Brain microvascular endothelial cell (primary cell): ENCODE measurements around the gene LAMA3.

ENCODE experiments used
- DNase-seq: peaks from one replicate; pipeline ENCODE4 v3.0.0-alpha.2; 2020
- H3K27ac ChIP-seq: fragments of 250-450 bp; sonication (Bioruptor Pico); 2 replicates; pipeline ENCODE4 v1.5.1; 2020; ENCODE audit warnings: mild to moderate bottlenecking, moderate library complexity
- H3K27me3 ChIP-seq: fragments of 250-450 bp; sonication (Bioruptor Pico); replicated peaks from 2 replicates; pipeline ENCODE4 v1.5.1; 2020; ENCODE audit warnings: mild to moderate bottlenecking
- H3K36me3 ChIP-seq: fragments of 250-450 bp; sonication (Bioruptor Pico); replicated peaks from 2 replicates; pipeline ENCODE4 v1.5.1; 2020; ENCODE audit warnings: mild to moderate bottlenecking
- H3K4me3 ChIP-seq: 2 replicates; pipeline ENCODE4 v1.5.1; 2011; ENCODE audit warnings: low read depth, mild to moderate bottlenecking, control low read depth, low read length, moderate library complexity
- in situ Hi-C: cut with HindIII; loops from 2 replicates; pipeline ENCODE4 v1.10.0; 2017; ENCODE audit warnings: low sequenced_read_pairs, low pct_ligation_motif_present
- TF ChIP-seq, protein P1 (sequence below): IDR thresholded peaks from 2 replicates; pipeline ENCODE4 v1.5.1; 2011; ENCODE audit warnings: low read depth, mild to moderate bottlenecking, moderate library complexity, low read length, control low read depth, inconsistent platforms; ENCODE audit errors: missing control alignments

The LAMA3 gene

DNA sequence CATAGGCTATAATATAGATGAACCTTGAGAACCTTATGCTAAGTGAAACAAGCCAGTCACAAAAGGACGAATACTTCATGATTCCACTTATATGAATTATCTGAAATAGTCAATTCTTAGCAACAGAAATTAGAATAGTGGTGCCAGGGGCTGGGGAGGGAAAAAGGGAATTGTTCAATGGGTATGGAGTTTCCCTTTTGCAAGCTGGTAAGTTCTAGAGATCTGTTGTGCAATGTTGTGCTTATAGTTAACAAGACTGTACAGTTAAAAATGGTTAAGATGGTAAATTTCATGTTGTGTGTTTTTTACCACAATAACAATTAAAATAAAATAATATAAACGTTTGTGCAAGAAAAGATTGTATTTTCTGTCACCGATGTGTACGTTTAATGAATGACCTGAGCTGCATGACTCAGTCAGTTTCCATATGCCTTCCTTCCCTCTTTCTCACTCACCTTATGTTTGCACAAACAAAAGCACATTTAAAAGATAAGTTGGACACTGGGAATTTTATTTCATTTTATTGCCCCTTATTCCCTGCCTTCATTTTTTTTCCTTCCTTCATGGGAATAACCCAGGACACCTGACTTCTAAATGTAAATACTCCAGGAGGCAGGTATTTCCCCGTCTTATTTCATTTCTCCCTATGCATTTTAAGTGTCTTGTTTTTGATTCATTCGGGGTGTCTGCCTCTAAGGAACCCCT is 181.6 kb downstream of the LAMA3 start:
- TF ChIP-seq, protein P1, sequence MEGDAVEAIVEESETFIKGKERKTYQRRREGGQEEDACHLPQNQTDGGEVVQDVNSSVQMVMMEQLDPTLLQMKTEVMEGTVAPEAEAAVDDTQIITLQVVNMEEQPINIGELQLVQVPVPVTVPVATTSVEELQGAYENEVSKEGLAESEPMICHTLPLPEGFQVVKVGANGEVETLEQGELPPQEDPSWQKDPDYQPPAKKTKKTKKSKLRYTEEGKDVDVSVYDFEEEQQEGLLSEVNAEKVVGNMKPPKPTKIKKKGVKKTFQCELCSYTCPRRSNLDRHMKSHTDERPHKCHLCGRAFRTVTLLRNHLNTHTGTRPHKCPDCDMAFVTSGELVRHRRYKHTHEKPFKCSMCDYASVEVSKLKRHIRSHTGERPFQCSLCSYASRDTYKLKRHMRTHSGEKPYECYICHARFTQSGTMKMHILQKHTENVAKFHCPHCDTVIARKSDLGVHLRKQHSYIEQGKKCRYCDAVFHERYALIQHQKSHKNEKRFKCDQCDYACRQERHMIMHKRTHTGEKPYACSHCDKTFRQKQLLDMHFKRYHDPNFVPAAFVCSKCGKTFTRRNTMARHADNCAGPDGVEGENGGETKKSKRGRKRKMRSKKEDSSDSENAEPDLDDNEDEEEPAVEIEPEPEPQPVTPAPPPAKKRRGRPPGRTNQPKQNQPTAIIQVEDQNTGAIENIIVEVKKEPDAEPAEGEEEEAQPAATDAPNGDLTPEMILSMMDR: no peak
- H3K36me3 ChIP-seq: no peaks in the 10 kb centered on the region
- in situ Hi-C loops: no loop called here
- DNase-seq: no peak
- no peak overlapping the region for H3K4me3 ChIP-seq
- H3K27ac ChIP-seq: no peak overlapping the region
- no peaks in the 10 kb centered on the region for H3K27me3 ChIP-seq

DNA sequence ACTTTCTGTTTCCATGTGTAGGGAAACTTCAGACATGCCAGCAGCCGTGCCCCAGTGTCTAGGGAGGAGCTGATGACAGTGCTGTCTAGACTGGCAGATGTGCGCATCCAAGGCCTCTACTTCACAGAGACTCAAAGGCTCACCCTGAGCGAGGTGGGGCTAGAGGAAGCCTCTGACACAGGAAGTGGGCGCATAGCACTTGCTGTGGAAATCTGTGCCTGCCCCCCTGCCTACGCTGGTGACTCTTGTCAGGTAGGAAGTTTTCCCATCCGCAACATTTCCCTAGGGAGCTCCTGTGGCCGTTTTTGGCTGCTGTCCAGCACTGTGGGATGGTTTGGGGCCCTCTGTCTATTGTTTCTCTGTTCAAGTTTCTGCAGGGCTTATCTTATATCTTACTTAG is 182.2 kb downstream of the LAMA3 start:
- DNase-seq: peak; percentile 37
- TF ChIP-seq, protein P1: no peak
- Histone ChIP-seq H3K27me3 (no peaks in the 10 kb centered on the region), H3K27ac (no peak overlapping the region), H3K4me3 (no peak overlapping the region), H3K36me3 (no peaks in the 10 kb centered on the region)
- in situ Hi-C loops: no loop called here

DNA sequence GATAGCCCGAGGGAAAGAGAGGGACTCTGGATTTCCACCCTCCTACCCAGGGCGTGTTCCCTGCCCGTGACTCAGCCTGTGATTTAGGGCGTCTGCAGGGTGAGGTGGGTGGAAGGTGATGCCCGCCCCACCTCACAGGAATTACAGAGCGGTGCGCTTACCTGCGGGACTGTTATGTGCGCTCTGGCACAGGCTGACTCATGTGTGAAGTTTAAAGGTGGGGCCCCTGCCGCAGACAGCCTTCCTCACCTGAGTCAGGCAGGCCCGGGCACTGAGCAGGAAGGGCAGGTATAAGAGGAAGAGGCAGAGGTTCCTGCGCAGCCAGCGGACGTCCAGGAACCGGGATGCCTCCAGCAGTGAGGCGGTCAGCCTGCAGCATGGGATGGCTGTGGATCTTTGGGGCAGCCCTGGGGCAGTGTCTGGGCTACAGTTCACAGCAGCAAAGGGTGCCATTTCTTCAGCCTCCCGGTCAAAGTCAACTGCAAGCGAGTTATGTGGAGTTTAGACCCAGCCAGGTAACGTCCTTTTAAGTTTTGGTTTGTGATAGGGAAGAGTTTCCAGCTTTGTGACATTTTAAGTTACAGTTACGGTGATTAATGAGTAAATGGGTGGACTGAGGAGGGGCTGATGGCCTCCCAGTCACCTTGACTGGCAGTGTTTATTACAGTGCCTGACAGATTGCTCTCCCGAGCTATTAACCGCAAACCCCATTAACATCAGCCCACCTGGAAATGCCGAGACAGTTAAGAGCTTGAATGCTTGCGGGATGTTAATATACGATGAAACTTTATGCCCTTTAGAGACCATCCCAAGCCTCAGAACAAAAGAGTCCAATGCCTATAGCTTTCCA is 183.7 kb downstream of the LAMA3 start:
- TF ChIP-seq, protein P1: no peak
- in situ Hi-C loops: no loop called here
- no peak for DNase-seq
- no peak overlapping the region for H3K4me3 ChIP-seq
- no peak overlapping the region for H3K27ac ChIP-seq
- no peaks in the 10 kb centered on the region for H3K27me3 ChIP-seq
- no peaks in the 10 kb centered on the region for H3K36me3 ChIP-seq

DNA sequence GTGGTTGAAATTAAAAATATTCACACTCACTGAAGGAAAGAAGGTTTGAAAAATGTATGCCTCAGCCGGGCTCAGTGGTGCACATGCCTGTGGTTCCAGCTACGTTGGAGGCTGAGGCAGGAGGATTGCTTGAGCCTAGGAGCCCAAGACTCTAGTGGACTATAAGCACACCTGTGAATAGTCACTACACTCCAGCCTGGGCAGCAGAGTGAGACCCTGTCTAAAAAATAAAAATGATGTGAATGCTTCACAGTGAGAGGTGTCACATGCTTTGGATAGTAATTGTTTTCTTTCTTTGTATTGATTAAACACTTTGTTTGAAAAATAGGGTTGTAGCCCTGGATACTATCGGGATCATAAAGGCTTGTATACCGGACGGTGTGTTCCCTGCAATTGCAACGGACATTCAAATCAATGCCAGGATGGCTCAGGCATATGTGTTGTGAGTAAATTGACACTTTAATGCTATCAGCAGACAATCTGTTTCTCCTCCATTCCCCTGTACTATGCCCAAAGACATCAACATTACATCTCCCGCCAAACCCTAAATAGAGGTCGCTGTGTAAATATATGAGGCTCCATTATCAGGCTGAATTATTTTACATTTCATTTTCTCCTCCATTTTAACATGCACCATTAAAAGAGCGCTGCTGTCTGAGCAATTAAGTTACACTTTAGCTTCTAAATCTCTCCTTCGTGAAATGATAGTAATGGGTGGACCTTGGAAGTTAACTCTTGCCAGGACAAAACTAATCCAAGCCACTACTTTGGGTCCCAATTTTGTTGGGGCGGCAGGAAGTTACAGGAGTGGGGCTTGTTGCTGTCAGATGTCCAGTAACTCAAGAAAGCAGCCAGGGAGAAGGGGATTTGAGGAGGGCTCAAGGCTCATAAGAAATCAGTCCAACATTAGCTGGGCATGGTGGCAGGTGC is 187.0 kb downstream of the LAMA3 start:
- Histone ChIP-seq H3K4me3 (no peak overlapping the region), H3K36me3 (no peaks in the 10 kb centered on the region), H3K27ac (no peak overlapping the region), H3K27me3 (no peaks in the 10 kb centered on the region)
- TF ChIP-seq, protein P1: no peak
- DNase-seq: no peak
- in situ Hi-C loops: no loop called here

DNA sequence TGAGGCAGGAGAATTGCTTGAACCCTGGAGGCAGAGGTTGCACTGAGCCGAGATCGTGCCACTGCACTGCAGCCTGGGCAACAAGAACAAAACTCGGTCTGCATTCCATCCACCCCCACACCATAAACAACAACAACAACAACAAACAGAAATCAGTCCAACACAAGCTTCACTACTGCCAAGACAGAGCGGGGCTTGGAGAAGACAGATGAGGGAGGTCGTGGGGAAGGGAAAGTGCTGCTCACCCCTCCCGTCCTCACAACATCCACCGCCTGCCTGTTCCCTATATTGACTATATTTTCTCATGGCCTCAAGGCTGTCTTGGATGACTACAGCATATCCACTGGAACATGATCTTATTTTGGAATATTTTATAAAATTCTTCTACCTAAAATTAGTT is 187.7 kb downstream of the LAMA3 start:
- H3K36me3 ChIP-seq: no peaks in the 10 kb centered on the region
- in situ Hi-C loops: no loop called here
- H3K4me3 ChIP-seq: no peak overlapping the region
- TF ChIP-seq, protein P1: no peak
- no peak for DNase-seq
- H3K27me3 ChIP-seq: no peaks in the 10 kb centered on the region
- H3K27ac ChIP-seq: no peak overlapping the region
